HL-60/S4 treated with retinoic acid at 250 ng/mL for 4 days and 3 days (cell line): ENCODE data around the gene SNX9.
"Not testable (repeated sequence)": the region's sequence is repeated elsewhere in the genome, so short reads cannot be mapped to it uniquely, and the experiment has no call there.

ENCODE experiments used
- in situ Hi-C: fragments of 300-500 bp; cut with MboI; formaldehyde crosslinking; loops from 2 replicates; pipeline ENCODE4 v1.7.0; 2022; ENCODE audit warnings: low sequenced_read_pairs

The SNX9 gene

GRCh38 chr6:157909282-157909664, 86.2 kb downstream of the SNX9 start:
- in situ Hi-C loops = no loop called here

GRCh38 chr6:157911278-157911677, 88.2 kb downstream of the SNX9 start:
- in situ Hi-C loops = no loop called here

DNA sequence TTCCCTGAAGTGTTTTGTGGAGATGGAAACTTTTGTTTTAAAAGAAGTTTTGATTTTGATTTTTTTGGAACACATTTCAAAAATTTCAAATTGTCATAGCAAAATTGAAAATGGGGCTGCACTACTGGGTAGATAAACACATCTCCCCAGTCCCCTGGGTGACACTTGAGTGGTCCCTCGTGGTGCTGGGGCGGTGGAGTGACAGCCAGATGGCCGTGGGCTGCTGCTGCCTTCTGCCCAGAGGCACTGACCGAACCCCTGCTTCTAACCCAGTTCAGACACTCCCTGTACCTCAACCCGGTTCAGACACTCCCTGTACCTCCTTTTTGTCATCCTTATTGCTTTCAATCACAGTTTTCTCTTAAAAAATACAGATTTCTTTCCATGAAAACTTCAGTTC, 88.7 kb downstream of the SNX9 start:
- in situ Hi-C loops = no loop called here

DNA sequence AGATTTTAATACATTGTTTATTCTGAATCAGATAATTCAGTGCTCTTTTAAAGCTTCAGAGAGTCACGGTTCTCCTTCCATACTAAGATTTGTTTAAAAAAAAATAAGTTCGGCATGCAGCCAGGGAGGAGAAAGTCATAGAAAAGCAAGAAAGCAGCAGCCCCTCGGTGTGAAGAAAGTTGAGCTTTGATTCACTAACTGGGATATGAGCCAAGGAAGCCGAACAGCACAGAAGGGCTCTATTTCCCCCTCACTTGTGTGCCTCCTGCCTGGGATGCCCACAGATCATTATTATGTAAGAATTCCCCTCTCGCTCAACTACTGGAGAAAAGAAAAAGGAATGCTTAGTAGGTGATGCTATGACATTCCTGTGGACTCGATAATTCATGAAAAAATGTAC, 89.3 kb downstream of the SNX9 start:
- in situ Hi-C loops = no loop called here

GRCh38 chr6:157921685-157922367, 98.8 kb downstream of the SNX9 start:
- in situ Hi-C loops = no loop called here

- in situ Hi-C loops = no loop called here
Measured at GRCh38 chr6:157925771-157926170, 102.7 kb downstream of the SNX9 start.

GRCh38 chr6:157927011-157927410, 104.0 kb downstream of the SNX9 start:
- in situ Hi-C loops = no loop called here

DNA sequence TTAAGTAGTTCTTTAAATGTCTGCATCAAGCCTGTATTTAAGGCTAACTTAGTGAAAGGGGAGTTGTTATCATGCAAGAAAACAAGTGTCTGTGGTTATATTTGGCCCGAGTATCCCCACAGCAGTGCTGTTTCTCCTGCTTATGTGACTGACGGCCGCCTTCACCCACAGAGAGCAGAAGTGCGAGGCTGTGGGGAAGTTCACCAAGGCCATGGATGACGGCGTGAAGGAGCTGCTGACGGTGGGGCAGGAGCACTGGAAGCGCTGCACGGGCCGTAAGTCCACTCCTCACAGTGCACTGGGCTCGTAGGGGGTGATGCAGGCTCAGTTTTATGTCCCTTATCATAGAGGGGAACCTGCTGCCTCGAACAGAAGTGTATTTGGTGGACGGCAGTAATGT, 105.4 kb downstream of the SNX9 start:
- in situ Hi-C loops = no loop called here

GRCh38 chr6:157929076-157929475, 106.0 kb downstream of the SNX9 start:
- in situ Hi-C loops = no loop called here

- in situ Hi-C loops = no loop called here
Measured at GRCh38 chr6:157929765-157930319, 106.8 kb downstream of the SNX9 start.

DNA sequence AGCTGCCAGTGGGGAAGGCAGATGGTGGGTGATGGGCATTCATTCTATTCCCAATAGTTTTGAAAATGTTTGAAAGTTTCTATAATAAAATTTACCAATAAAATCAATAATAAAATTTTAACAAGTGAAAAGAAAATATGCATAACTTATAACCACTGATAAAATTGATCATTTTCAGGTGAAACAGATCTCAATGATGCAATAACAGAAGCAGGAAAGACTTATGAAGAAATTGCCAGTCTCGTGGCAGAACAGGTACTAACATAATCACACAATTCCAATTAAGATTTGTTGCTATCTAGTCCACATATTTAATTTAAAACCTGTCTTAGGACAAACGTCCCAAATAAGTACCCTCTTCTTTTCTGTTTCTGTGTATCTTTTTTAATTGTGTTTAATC, 112.7 kb downstream of the SNX9 start:
- in situ Hi-C loops = no loop called here

- in situ Hi-C loops = no loop called here
Measured at GRCh38 chr6:157937318-157937717, 114.3 kb downstream of the SNX9 start.

GRCh38 chr6:157937916-157938315, 114.9 kb downstream of the SNX9 start:
- in situ Hi-C loops = no loop called here

DNA sequence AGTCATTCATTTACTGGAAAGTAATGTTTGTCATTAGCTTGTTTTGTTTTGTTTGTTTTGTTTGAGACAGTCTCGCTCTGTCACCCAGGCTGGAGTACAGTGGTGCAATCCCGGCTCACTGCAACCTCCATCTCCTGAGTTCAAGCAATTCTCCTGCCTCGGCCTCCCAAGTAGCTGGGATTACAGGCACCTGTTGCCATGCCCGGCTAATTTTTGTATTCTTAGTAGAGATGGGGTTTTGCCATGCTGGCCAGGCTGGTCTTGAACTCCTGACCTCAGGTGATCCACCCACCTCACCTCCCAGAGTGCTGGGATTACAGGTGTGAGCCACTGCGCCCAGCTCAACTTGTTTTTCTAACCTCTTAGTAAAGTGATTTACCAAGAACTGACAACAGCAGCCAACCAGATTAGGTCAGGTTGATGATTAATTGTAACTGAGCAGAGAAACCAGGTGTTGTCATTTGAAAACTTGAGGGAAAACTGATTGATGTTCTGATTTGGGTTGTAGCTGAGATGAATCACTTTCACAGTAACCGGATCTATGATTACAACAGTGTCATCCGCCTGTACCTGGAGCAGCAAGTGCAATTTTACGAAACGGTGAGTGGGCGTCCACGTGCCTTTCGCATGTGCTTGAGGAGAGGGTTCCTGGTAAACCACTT, 117.5 kb downstream of the SNX9 start:
- in situ Hi-C loops = not testable (repeated sequence)

DNA sequence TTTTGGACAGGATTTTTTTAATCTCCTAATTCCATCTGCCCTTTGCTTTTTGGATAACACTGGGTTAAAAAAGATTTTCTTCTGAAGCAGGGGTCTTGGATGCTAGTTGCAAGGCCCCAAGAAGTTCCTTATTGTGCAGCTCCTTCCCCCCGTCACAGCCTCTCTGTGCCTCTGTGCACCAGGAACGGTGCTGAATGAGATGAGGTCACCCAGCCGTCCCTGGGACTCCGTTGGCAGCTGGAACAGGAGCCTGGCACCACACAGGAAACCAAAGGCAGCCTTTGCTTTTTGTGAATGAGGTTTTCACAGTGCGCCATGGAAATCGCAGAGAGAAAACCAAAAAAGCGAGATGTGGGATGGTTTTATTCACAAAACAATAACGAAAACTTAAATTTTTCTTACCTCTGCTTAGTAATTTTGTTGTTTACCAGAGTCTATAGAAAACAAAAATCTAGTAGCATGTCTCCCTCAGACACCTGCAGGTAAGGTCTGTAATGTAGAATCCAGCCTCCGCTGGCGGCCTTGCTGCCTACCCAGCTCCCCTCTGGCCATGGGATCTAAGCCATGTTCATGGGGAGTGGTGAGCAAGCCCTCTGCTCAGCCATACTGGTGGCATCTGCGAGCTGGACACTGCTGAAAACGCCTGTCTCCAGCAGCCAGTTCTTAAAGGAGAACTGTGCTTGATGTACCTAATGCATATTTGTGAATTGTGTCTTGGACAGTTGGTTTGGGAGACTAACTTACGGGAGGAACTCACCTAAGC, 118.2 kb downstream of the SNX9 start:
- in situ Hi-C loops = no loop called here

DNA sequence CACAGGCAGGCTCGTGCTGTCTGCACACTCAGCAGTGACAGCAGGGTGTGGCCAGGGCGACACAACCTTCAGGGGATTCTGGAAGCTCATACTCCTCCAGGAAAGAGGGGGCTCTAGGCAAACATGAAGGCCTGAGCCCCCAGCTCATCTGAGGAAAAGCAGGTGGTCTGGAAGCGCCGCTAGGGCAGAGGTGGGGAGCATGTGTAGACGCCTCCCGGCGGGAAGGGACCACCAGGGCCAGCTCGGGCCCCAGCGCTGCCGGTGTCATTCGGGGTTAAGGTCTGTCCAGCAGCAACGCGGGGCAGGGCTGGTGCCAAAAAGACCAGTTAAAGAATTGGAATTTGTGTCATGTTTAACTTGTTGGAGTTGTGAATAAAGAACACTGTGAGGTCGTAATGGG, 119.3 kb downstream of the SNX9 start:
- in situ Hi-C loops = no loop called here

- in situ Hi-C loops = no loop called here
Measured at GRCh38 chr6:157943249-157943963, 120.4 kb downstream of the SNX9 start.

GRCh38 chr6:157943964-157944283, 120.9 kb downstream of the SNX9 start:
- in situ Hi-C loops = no loop called here

DNA sequence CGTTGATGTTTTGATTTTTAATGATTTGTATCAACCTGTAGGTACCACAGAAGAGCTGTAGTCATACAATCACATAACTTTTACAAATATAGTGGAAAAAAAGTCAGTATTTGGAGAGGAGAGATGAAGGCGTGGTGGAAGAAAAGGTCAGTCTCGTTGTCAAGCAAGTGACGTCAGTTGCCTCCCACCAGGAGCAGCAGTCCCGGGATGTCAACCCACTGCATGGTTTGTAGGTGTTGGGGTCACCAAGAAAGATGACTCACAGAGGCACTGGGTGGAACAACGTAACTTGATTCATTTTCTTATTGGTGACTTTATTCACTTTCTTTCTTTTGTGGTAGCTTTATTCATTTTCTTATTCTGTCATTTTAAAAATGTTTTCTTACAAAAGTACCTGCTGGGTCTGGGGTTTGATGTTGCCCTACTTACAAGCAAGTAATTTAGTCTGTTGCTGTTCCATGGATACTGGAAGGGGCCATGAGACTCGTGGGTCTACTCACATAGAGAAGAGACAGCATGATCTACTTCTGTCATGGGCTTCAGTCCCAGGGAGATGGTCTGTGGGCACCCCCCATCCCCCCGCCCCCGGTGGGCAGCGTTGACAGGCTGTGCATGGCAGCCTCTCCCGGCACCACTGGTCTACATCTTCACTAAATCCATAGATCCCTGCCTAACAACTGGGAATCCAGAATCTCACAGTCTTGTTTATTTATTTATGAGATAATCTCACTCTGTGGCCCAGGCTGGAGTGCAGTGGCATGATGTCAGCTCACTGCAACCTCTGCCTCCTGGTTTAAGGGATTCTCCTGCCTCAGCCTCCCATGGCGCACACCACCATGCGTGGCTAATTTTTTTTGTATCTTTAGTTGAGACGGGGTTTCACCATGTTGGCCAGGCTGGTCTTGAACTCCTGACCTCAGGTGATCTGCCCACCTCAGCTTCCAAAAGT, 122.2 kb downstream of the SNX9 start:
- in situ Hi-C loops = no loop called here

- in situ Hi-C loops = no loop called here
Measured at GRCh38 chr6:157946053-157946617, 123.1 kb downstream of the SNX9 start.
